ENCODE measurements around the gene DNM3.
"Not testable (repeated sequence)": the region's sequence is repeated elsewhere in the genome, so short reads cannot be mapped to it uniquely, and the experiment has no call there.

The DNM3 gene

GRCh38 chr1:171841050-171841910 is at the start of gene DNM3:
Gene DNM3 (plus strand): TSS chr1:171841498. CDS start chr1:171841657, 159 bp downstream.
- peak; percentile 74 for DNase-seq (ENCODE audit: low read depth)

- no peak for DNase-seq (ENCODE audit: low read depth)
Measured at GRCh38 chr1:171792656-171793369, 48.5 kb upstream of the DNM3 start.

- DNase-seq (ENCODE audit: low read depth) = peak; percentile 28
Measured at GRCh38 chr1:171793636-171794035, 47.7 kb upstream of the DNM3 start.

GRCh38 chr1:171794085-171794484 is 47.2 kb upstream of the DNM3 start:
- peak; percentile 95 for DNase-seq (ENCODE audit: low read depth)

GRCh38 chr1:171796592-171796991 is 44.7 kb upstream of the DNM3 start:
- no peak for DNase-seq (ENCODE audit: low read depth)

GRCh38 chr1:171798311-171798710 is 43.0 kb upstream of the DNM3 start:
- DNase-seq (ENCODE audit: low read depth) = no peak

- no peak for DNase-seq (ENCODE audit: low read depth)
Measured at GRCh38 chr1:171798765-171799164, 42.5 kb upstream of the DNM3 start.

GRCh38 chr1:171799166-171799565 is 42.1 kb upstream of the DNM3 start:
- no peak for DNase-seq (ENCODE audit: low read depth)

GRCh38 chr1:171799698-171800097 is 41.6 kb upstream of the DNM3 start:
- not testable (repeated sequence) for DNase-seq (ENCODE audit: low read depth)

GRCh38 chr1:171800342-171800741 is 41.0 kb upstream of the DNM3 start:
- DNase-seq (ENCODE audit: low read depth) = peak; percentile 28

- no peak for DNase-seq (ENCODE audit: low read depth)
Measured at GRCh38 chr1:171800851-171801250, 40.4 kb upstream of the DNM3 start.

- peak; percentile 65 for DNase-seq (ENCODE audit: low read depth)
Measured at GRCh38 chr1:171801487-171801891, 39.8 kb upstream of the DNM3 start.

- DNase-seq (ENCODE audit: low read depth) = no peak
Measured at GRCh38 chr1:171802207-171802606, 39.1 kb upstream of the DNM3 start.

- DNase-seq (ENCODE audit: low read depth) = no peak
Measured at GRCh38 chr1:171803045-171803444, 38.3 kb upstream of the DNM3 start.

- DNase-seq (ENCODE audit: low read depth) = no peak
Measured at GRCh38 chr1:171803461-171804022, 37.8 kb upstream of the DNM3 start.

GRCh38 chr1:171805395-171806115 is 35.7 kb upstream of the DNM3 start:
- no peak for DNase-seq (ENCODE audit: low read depth)

GRCh38 chr1:171807556-171807955 is 33.7 kb upstream of the DNM3 start:
- no peak for DNase-seq (ENCODE audit: low read depth)

- DNase-seq (ENCODE audit: low read depth) = no peak
Measured at GRCh38 chr1:171809834-171810233, 31.5 kb upstream of the DNM3 start.

- DNase-seq (ENCODE audit: low read depth) = no peak
Measured at GRCh38 chr1:171811672-171812071, 29.6 kb upstream of the DNM3 start.

GRCh38 chr1:171814692-171815091 is 26.6 kb upstream of the DNM3 start:
- no peak for DNase-seq (ENCODE audit: low read depth)

GRCh38 chr1:171816300-171816901 is 24.9 kb upstream of the DNM3 start:
- DNase-seq (ENCODE audit: low read depth) = no peak
